A204.1 (cell line): ENCODE data around the gene GPR63.

Source experiments
- FAIRE-seq: peaks from 2 replicates; lab custom pipeline; 2012; peaks lifted over from hg19 to GRCh38; lab: Jason Lieb, UNC

The GPR63 gene

DNA sequence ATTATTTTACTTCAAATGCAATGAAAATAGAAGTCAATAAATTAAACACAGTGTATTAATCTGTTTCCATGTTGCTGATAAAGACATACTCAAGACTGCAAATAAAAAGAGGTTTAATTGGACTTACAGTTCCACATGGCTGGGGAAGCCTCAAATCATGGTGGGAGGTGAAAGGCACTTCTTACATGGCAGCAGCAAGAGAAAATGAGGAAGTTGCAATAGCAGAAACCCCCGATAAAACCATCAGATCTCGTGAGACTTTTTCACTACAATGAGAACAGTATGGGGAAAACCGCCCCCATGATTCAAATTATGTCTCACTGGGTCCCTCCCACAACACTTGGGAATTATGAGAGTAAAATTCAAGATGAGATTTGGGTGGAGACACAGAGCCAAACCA, 82.2 kb downstream of the GPR63 start:
- no peak for FAIRE-seq

DNA sequence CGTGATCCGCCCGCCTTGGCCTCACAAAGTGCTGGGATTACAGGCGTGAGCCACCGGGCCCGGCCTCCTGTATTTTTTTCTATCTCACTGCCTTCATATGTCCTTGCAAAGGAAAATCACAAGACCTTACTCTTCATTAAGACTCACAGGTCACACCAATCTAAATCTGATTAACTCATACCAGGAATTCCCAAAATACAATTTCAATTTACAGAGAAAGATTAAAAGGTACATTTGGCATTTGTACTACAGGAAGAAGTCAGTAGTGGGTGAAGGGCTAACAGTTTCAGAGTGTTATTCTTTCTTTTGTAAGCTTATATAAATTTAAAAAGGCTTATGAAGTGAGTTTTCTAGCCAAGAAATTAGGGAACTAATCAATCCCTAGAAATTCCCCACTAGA, 87.4 kb downstream of the GPR63 start:
- FAIRE-seq: no peak
